Coronary artery (tissue), 2 donors: ENCODE measurements around the gene OLFM4.
"Not testable (repeated sequence)": the region's sequence is repeated elsewhere in the genome, so short reads cannot be mapped to it uniquely, and the experiment has no call there.

ENCODE experiments used
- DNase-seq: peaks from one replicate; pipeline ENCODE4 v3.0.0-alpha.2; 2017; ENCODE audit warnings: low spot score
- H3K27ac ChIP-seq, 2 donors: fragments of 200-600 bp; sonication (generic); one replicate each; pipeline ENCODE4 v1.5.1; 2016 to 2019
- H3K4me3 ChIP-seq: fragments of 200-600 bp; sonication (generic); 2 replicates; pipeline ENCODE4 v1.5.1; 2016; ENCODE audit warnings: mild to moderate bottlenecking, moderate library complexity
- CTCF ChIP-seq: fragments of 200-600 bp; sonication (generic); IDR thresholded peaks from one replicate; pipeline ENCODE4 v1.5.1; 2019; ENCODE audit warnings: antibody characterized with exemption

OLFM4 gene

GRCh38 chr13:53001444-53002225 is 27.0 kb upstream of the OLFM4 start:
- no peak for DNase-seq
- TF ChIP-seq CTCF = no peak
- Histone ChIP-seq H3K27ac (no peak overlapping the region), H3K4me3 (no peak overlapping the region)

- DNase-seq = no peak
- no peak overlapping the region for H3K4me3 ChIP-seq
- H3K27ac ChIP-seq = no peak overlapping the region
- no peak for TF ChIP-seq CTCF
Measured at GRCh38 chr13:53004573-53004972, 24.0 kb upstream of the OLFM4 start.

- DNase-seq = no peak
- H3K27ac ChIP-seq = no peak overlapping the region
- no peak overlapping the region for H3K4me3 ChIP-seq
- TF ChIP-seq CTCF = no peak
Measured at GRCh38 chr13:53005626-53006025, 23.0 kb upstream of the OLFM4 start.

- DNase-seq = no peak
- Histone ChIP-seq H3K27ac (no peak overlapping the region), H3K4me3 (no peak overlapping the region)
- no peak for TF ChIP-seq CTCF
Measured at GRCh38 chr13:53007872-53008271, 20.7 kb upstream of the OLFM4 start.

- Histone ChIP-seq H3K27ac (no peak overlapping the region), H3K4me3 (no peak overlapping the region)
- no peak for TF ChIP-seq CTCF
- no peak for DNase-seq
Measured at GRCh38 chr13:53010374-53011105, 18.1 kb upstream of the OLFM4 start.

GRCh38 chr13:53012707-53013106 is 15.9 kb upstream of the OLFM4 start:
- no peak for DNase-seq
- no peak overlapping the region for H3K27ac ChIP-seq
- TF ChIP-seq CTCF = no peak

GRCh38 chr13:53013113-53013512 is 15.5 kb upstream of the OLFM4 start:
- Histone ChIP-seq H3K4me3 (no peak overlapping the region), H3K27ac (no peak overlapping the region)
- no peak for TF ChIP-seq CTCF
- no peak for DNase-seq

More at GRCh38 chr13:53012707-53013106, 15.9 kb upstream of the OLFM4 start:
- no peak overlapping the region for H3K4me3 ChIP-seq

GRCh38 chr13:53014018-53014417 is 14.6 kb upstream of the OLFM4 start:
- H3K4me3 ChIP-seq, H3K27ac ChIP-seq, DNase-seq: not testable (repeated sequence)
